ENCODE results near the gene DDX39B. TPM values are rescaled to one million over a fixed set of nuclear protein-coding genes. Genes with fewer than 3 reads are reported as not detected.

Gene DDX39B
- total and polyA plus RNA-seq, 9 of the 15 experiments (the other 6 are each of a cell fraction or from before 2014, with no cell fraction given) = 479 to 869 (median 592) TPM

DNA sequence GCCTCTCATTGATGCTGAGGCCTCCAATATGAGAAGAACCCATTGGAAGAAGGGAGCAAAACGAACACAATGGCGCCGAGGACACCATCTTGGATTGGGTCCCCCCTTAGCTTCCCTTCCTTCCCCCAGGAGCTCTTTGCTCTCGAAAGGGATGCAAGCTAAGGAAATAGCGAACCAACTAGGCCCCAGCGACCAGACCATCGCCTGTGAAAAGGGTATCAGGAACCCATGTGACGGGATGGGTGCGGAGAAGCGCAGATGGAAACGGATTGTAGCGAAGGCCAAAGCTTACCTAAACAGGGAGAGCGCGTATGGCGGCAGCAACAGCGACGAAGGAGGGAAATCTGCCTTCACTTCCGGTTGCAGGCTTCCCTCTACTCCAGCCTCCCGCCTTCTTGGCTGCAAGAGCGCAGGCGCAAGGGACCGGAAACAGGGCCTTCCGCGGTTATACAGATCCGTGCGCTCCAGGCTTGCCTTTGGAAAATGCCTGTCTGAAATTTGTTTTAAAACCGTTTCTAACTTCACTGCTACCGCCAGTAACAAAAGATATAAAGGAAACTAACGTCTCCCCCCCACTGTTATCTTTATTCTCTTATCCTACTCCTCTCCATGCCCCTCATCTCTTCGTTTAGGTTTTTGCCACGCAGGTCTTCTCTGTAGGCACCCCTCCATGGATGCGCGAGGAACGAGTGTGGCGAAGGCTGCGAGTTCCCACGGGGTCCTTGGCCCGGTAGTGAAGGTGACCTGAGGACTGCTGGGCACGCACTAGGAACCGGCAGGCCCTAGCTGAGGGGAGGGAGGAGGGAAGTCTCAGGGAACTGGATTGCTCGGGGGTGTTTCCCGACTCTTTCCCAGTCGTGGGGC is at the start of gene DDX39B (continued):
- TF ChIP-seq, protein P1, sequence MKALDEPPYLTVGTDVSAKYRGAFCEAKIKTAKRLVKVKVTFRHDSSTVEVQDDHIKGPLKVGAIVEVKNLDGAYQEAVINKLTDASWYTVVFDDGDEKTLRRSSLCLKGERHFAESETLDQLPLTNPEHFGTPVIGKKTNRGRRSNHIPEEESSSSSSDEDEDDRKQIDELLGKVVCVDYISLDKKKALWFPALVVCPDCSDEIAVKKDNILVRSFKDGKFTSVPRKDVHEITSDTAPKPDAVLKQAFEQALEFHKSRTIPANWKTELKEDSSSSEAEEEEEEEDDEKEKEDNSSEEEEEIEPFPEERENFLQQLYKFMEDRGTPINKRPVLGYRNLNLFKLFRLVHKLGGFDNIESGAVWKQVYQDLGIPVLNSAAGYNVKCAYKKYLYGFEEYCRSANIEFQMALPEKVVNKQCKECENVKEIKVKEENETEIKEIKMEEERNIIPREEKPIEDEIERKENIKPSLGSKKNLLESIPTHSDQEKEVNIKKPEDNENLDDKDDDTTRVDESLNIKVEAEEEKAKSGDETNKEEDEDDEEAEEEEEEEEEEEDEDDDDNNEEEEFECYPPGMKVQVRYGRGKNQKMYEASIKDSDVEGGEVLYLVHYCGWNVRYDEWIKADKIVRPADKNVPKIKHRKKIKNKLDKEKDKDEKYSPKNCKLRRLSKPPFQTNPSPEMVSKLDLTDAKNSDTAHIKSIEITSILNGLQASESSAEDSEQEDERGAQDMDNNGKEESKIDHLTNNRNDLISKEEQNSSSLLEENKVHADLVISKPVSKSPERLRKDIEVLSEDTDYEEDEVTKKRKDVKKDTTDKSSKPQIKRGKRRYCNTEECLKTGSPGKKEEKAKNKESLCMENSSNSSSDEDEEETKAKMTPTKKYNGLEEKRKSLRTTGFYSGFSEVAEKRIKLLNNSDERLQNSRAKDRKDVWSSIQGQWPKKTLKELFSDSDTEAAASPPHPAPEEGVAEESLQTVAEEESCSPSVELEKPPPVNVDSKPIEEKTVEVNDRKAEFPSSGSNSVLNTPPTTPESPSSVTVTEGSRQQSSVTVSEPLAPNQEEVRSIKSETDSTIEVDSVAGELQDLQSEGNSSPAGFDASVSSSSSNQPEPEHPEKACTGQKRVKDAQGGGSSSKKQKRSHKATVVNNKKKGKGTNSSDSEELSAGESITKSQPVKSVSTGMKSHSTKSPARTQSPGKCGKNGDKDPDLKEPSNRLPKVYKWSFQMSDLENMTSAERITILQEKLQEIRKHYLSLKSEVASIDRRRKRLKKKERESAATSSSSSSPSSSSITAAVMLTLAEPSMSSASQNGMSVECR (CRISPR knock-in tag; IDR thresholded peaks at IDR 0.05) = peak; percentile 14; the same call in 1 of the 2 replicates
- TF ChIP-seq COPS2 (conservative IDR thresholded peaks at IDR 0.05) = no peak
- no peak for TF ChIP-seq MCM7 (IDR thresholded peaks at IDR 0.05)
- no peak for TF ChIP-seq HSF4 (CRISPR knock-in tag; IDR thresholded peaks at IDR 0.05; ENCODE audit: borderline replicate concordance)
- TF ChIP-seq POLR3A (IDR thresholded peaks at IDR 0.05; ENCODE audit: borderline replicate concordance, extremely low read depth, insufficient read depth, insufficient read length) = no peak
- TF ChIP-seq CEBPB (tag; IDR thresholded peaks at IDR 0.05) = no peak
- TF ChIP-seq STAT5A (IDR thresholded peaks at IDR 0.05; ENCODE audit: borderline replicate concordance, low read length) = 0 out of 2 replicates have a peak, but pooled peaks have one; percentile 11
- TF ChIP-seq, protein P2, sequence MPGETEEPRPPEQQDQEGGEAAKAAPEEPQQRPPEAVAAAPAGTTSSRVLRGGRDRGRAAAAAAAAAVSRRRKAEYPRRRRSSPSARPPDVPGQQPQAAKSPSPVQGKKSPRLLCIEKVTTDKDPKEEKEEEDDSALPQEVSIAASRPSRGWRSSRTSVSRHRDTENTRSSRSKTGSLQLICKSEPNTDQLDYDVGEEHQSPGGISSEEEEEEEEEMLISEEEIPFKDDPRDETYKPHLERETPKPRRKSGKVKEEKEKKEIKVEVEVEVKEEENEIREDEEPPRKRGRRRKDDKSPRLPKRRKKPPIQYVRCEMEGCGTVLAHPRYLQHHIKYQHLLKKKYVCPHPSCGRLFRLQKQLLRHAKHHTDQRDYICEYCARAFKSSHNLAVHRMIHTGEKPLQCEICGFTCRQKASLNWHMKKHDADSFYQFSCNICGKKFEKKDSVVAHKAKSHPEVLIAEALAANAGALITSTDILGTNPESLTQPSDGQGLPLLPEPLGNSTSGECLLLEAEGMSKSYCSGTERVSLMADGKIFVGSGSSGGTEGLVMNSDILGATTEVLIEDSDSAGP (CRISPR knock-in tag; IDR thresholded peaks at IDR 0.05) = no peak
- no peak for TF ChIP-seq ZNF184 (CRISPR knock-in tag; IDR thresholded peaks at IDR 0.05)
- TF ChIP-seq ZBTB9 (CRISPR knock-in tag; IDR thresholded peaks at IDR 0.05) = peak; percentile 36; the same call in 1 of the 2 replicates
- peak; percentile 45; the same call in 1 of the 2 replicates for TF ChIP-seq ZBTB33 (CRISPR knock-in tag; IDR thresholded peaks at IDR 0.05)
- no peak for TF ChIP-seq SLC30A9 (CRISPR knock-in tag; IDR thresholded peaks at IDR 0.05)
- TF ChIP-seq ZNF444 (CRISPR knock-in tag; IDR thresholded peaks at IDR 0.05) = no peak; the same call in 1 of the 2 replicates
- TF ChIP-seq NFE2 (IDR thresholded peaks at IDR 0.05; ENCODE audit: low read depth) = peak; percentile 94
- TF ChIP-seq HIVEP1 (CRISPR knock-in tag; IDR thresholded peaks at IDR 0.05) = peak; percentile 30; the same call in 1 of the 2 replicates
- TF ChIP-seq SIN3B (IDR thresholded peaks at IDR 0.05; ENCODE audit: low read depth) = peak; percentile 28; the same call in 1 of the 2 replicates
- TF ChIP-seq DIDO1 (tag; IDR thresholded peaks at IDR 0.05; ENCODE audit: low read depth) = peak; percentile 38; the same call in 1 of the 2 replicates
- TF ChIP-seq ZNF507 (tag; conservative IDR thresholded peaks at IDR 0.05) = no peak
